Measurements from ENCODE around the gene PABPN1.

GRCh38 chr14:23326491-23327332 lies 5.5 kb downstream of the PABPN1 start:
- TF ChIP-seq CTCF (IDR thresholded peaks at IDR 0.05; ENCODE audit: low read depth, low read length) (no peak), POLR2A (IDR thresholded peaks at IDR 0.05; ENCODE audit: extremely low read depth, insufficient read length) (no peak)
- TF ChIP-seq, protein P1, sequence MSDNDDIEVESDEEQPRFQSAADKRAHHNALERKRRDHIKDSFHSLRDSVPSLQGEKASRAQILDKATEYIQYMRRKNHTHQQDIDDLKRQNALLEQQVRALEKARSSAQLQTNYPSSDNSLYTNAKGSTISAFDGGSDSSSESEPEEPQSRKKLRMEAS (IDR thresholded peaks at IDR 0.05; ENCODE audit: low read depth, low read length) = no peak
